Neural cell (in vitro differentiated cells): ENCODE data around the gene A1BG. TPM values are rescaled to one million over a fixed set of nuclear protein-coding genes. Genes with fewer than 3 reads are reported as not detected.

Source experiments
- H2AFZ ChIP-seq: fragments of 200-600, 300-800 bp; sonication (generic), shearing (Covaris generic); 2 replicates; pipeline ENCODE4 v1.6.0; 2014; ENCODE audit warnings: low read depth, mild to moderate bottlenecking, antibody characterized with exemption, low read length, moderate library complexity
- H3F3A ChIP-seq: fragments of 200-600 bp; shearing (Covaris generic); 2 replicates; pipeline ENCODE4 v1.6.1; 2016; ENCODE audit warnings: mild to moderate bottlenecking, moderate library complexity, mixed read lengths, antibody characterized with exemption, low read length; ENCODE audit not compliant: insufficient read depth, poor library complexity, severe bottlenecking
- H3K27ac ChIP-seq: fragments of 200-600, 300-800 bp; sonication (generic), shearing (Covaris generic); 2 replicates; pipeline ENCODE4 v1.5.1; 2014; ENCODE audit warnings: mild to moderate bottlenecking, low read length, moderate library complexity
- H3K27me3 ChIP-seq: fragments of 300-800, 200-600 bp; sonication (generic), shearing (Covaris generic); 2 replicates; pipeline ENCODE4 v1.6.0; 2014; ENCODE audit warnings: mild to moderate bottlenecking, low read depth, low read length, moderate library complexity; ENCODE audit not compliant: insufficient read depth
- H3K36me3 ChIP-seq: fragments of 300-800, 200-600 bp; sonication (generic), shearing (Covaris generic); 2 replicates; pipeline ENCODE4 v1.5.1; 2014; ENCODE audit warnings: mild to moderate bottlenecking, antibody characterized with exemption, low read length, moderate library complexity; ENCODE audit not compliant: insufficient read depth
- H3K4me2 ChIP-seq: fragments of 300-800, 200-600 bp; sonication (generic), shearing (Covaris generic); 2 replicates; pipeline ENCODE4 v1.6.0; 2014; ENCODE audit warnings: mild to moderate bottlenecking, low read length
- H3K4me3 ChIP-seq: fragments of 300-800, 200-600 bp; sonication (generic), shearing (Covaris generic); 2 replicates; pipeline ENCODE4 v1.5.1; 2014; ENCODE audit warnings: mild to moderate bottlenecking, low read length, moderate library complexity
- H3K79me2 ChIP-seq: fragments of 200-600 bp; shearing (Covaris generic); replicated peaks from 2 replicates; pipeline ENCODE4 v1.6.0; 2014; ENCODE audit warnings: mild to moderate bottlenecking, low read length, moderate library complexity; ENCODE audit not compliant: insufficient read depth
- H3K9ac ChIP-seq: fragments of 300-800, 200-600 bp; sonication (generic), shearing (Covaris generic); 2 replicates; pipeline ENCODE4 v1.6.1; 2016; ENCODE audit warnings: mild to moderate bottlenecking, low read length, mixed read lengths
- H3K9me2 ChIP-seq: fragments of 200-600 bp; shearing (Covaris generic); 2 replicates; pipeline ENCODE4 v1.6.1; 2016; ENCODE audit warnings: mild to moderate bottlenecking, low read length, mixed read lengths; ENCODE audit not compliant: insufficient read depth
- H3K9me3 ChIP-seq: fragments of 200-600, 300-800 bp; sonication (generic), shearing (Covaris generic); 2 replicates; pipeline ENCODE4 v1.6.1; 2016; ENCODE audit warnings: mild to moderate bottlenecking, mixed run types, low read length, moderate library complexity, mixed read lengths
- H4K20me1 ChIP-seq: fragments of 200-600 bp; shearing (Covaris generic); 2 replicates; pipeline ENCODE4 v1.6.1; 2016; ENCODE audit warnings: mild to moderate bottlenecking, mixed run types; ENCODE audit not compliant: insufficient read depth
- CTCF ChIP-seq: fragments of 450-650 bp; IDR thresholded peaks from 2 replicates; pipeline ENCODE4 v1.5.1; 2014; ENCODE audit warnings: antibody characterized with exemption, mild to moderate bottlenecking, moderate library complexity; ENCODE audit not compliant: poor library complexity, severe bottlenecking
- EP300 ChIP-seq: fragments of 450-650 bp; conservative IDR thresholded peaks from 2 replicates; pipeline ENCODE4 v1.6.1; 2014; ENCODE audit warnings: antibody characterized with exemption, mild to moderate bottlenecking, moderate library complexity; ENCODE audit not compliant: poor library complexity, severe bottlenecking
- EZH2 ChIP-seq: fragments of 200-600, 300-800 bp; shearing (Covaris generic), sonication (generic); IDR thresholded peaks from 2 replicates; pipeline ENCODE4 v1.6.1; 2014; ENCODE audit warnings: antibody characterized with exemption, low read length, borderline replicate concordance, mild to moderate bottlenecking; ENCODE audit not compliant: insufficient read depth, poor library complexity, severe bottlenecking
- MXI1 ChIP-seq: fragments of 450-650 bp; conservative IDR thresholded peaks from 2 replicates; pipeline ENCODE4 v1.6.1; 2014; ENCODE audit warnings: antibody characterized with exemption, mild to moderate bottlenecking; ENCODE audit not compliant: poor library complexity, severe bottlenecking
- POLR2AphosphoS5 ChIP-seq: IDR thresholded peaks from 2 replicates; pipeline ENCODE4 v1.6.1; 2012
- RAD21 ChIP-seq: fragments of 450-650 bp; conservative IDR thresholded peaks from 2 replicates; pipeline ENCODE4 v1.6.1; 2014; ENCODE audit warnings: antibody characterized with exemption, mild to moderate bottlenecking, moderate library complexity
- SMC3 ChIP-seq: fragments of 450-650 bp; conservative IDR thresholded peaks from 2 replicates; pipeline ENCODE4 v1.6.1; 2014; ENCODE audit warnings: antibody characterized with exemption, mild to moderate bottlenecking, moderate library complexity; ENCODE audit not compliant: poor library complexity
- TAF1 ChIP-seq: IDR thresholded peaks from 2 replicates; pipeline ENCODE4 v1.6.1; 2012; ENCODE audit warnings: low read depth
- polyA plus RNA-seq: library from polyadenylated mRNA; depleted of rRNA; stranded (reverse); fragments of >200 nt; gene quantifications from 2 replicates; pipeline ENCODE4 v1.2.3, GENCODE V29; 2014
- TF ChIP-seq, protein P1 (sequence below): IDR thresholded peaks from 2 replicates; pipeline ENCODE4 v1.6.1; 2012; ENCODE audit warnings: borderline replicate concordance

Gene A1BG
- polyA plus RNA-seq, 1 donor from 2014 or later = 40.0 TPM

DNA sequence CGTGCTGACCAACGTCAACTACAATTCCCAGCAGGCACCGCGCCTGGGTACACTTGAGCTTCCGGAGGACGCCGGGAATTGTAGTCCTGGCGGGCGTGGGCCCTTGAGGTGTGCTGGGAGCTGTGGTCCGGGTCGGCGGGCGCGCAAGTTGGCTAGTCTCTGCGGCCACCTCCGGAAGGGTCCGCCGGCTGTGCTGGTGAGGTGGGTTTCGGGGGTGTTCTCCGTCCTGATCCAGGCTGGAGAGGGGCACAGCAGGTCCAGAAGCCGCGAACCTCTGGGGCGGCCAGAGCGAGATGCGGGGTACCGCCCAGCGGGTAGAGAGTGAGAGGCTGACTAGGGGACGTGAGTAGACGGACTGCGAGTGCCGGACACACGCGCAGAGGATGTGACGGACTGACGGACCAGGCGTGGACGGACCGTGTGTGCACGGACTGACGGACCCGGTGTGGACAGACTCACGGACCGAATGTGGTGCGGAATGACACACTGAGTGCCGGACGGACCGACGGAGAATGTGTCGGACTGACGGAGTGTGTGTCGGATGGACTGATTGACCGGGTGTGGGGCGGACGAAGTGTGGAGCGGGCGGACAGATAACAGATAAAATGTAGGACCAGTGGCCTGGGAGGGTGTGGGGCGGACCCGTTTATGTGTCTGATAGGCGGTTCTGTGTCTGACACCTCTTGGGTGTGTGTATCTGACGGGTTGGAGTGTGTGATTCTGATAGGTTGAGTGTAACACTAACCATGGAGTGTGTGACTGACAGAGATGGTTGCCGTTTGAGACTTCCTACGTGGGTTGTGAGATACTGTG lies 26.2 kb downstream of the A1BG start, which contains the start of gene ZSCAN22:
Gene ZSCAN22 (plus strand): TSS at position 81 of the 813 bp plus-strand sequence. CDS start 7,809 bp downstream, outside the sequence.
- H3F3A ChIP-seq = no peaks in the 10 kb centered on the region
- peak within 1 kb of the TSS; percentile 77 for H3K4me3 ChIP-seq
- H3K9me3 ChIP-seq = no peaks in the 10 kb centered on the region
- H3K9ac ChIP-seq = peak within 1 kb of the TSS; percentile 91
- no peaks in the 10 kb centered on the region for H3K9me2 ChIP-seq
- peak within 1 kb of the TSS; percentile 95 for H3K4me2 ChIP-seq
- H3K79me2 ChIP-seq = peaks cover 43% of the 10 kb centered on the region
- H2AFZ ChIP-seq = peak within 1 kb of the TSS; percentile 71
- TF ChIP-seq, protein P1, sequence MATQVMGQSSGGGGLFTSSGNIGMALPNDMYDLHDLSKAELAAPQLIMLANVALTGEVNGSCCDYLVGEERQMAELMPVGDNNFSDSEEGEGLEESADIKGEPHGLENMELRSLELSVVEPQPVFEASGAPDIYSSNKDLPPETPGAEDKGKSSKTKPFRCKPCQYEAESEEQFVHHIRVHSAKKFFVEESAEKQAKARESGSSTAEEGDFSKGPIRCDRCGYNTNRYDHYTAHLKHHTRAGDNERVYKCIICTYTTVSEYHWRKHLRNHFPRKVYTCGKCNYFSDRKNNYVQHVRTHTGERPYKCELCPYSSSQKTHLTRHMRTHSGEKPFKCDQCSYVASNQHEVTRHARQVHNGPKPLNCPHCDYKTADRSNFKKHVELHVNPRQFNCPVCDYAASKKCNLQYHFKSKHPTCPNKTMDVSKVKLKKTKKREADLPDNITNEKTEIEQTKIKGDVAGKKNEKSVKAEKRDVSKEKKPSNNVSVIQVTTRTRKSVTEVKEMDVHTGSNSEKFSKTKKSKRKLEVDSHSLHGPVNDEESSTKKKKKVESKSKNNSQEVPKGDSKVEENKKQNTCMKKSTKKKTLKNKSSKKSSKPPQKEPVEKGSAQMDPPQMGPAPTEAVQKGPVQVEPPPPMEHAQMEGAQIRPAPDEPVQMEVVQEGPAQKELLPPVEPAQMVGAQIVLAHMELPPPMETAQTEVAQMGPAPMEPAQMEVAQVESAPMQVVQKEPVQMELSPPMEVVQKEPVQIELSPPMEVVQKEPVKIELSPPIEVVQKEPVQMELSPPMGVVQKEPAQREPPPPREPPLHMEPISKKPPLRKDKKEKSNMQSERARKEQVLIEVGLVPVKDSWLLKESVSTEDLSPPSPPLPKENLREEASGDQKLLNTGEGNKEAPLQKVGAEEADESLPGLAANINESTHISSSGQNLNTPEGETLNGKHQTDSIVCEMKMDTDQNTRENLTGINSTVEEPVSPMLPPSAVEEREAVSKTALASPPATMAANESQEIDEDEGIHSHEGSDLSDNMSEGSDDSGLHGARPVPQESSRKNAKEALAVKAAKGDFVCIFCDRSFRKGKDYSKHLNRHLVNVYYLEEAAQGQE = peak; percentile 49
- TF ChIP-seq EZH2 (no peak), TAF1 (peak; percentile 80), MXI1 (peak; percentile 86), POLR2AphosphoS5 (peak; percentile 83), SMC3 (peak; percentile 41), CTCF (peak; percentile 29), EP300 (peak; percentile 59), RAD21 (peak; percentile 48)
- peak within 1 kb of the TSS; percentile 92 for H3K27ac ChIP-seq
- H3K27me3 ChIP-seq = no peaks in the 10 kb centered on the region
- no peaks in the 10 kb centered on the region for H4K20me1 ChIP-seq
- no peaks in the 10 kb centered on the region for H3K36me3 ChIP-seq

GRCh38 chr19:58326501-58326913 lies 26.8 kb downstream of the A1BG start:
- H3K27ac ChIP-seq = peak overlapping the region; percentile 92
- H3K79me2 ChIP-seq = peaks cover 43% of the 10 kb centered on the region
- H3K27me3 ChIP-seq = no peaks in the 10 kb centered on the region

More at GRCh38 chr19:58326501-58326913, 26.8 kb downstream of the A1BG start:
- H3K36me3 ChIP-seq = no peaks in the 10 kb centered on the region
- H3K4me2 ChIP-seq = peak overlapping the region; percentile 95
- peak overlapping the region; percentile 71 for H2AFZ ChIP-seq
- H3F3A ChIP-seq = no peaks in the 10 kb centered on the region
- H3K9me3 ChIP-seq = no peaks in the 10 kb centered on the region
- peak overlapping the region; percentile 91 for H3K9ac ChIP-seq
- TF ChIP-seq, protein P1 = no peak
- peak; percentile 89 for TF ChIP-seq POLR2AphosphoS5
- peak overlapping the region; percentile 77 for H3K4me3 ChIP-seq
- H4K20me1 ChIP-seq = no peaks in the 10 kb centered on the region
- H3K9me2 ChIP-seq = no peaks in the 10 kb centered on the region
